Kidney epithelial cell (primary cell): ENCODE data around the gene SIM1. TPM values are rescaled to one million over a fixed set of nuclear protein-coding genes. Genes with fewer than 3 reads are reported as not detected.

Source experiments
- DNase-seq: peaks from one replicate; pipeline ENCODE4 v3.0.0-alpha.2; 2010; ENCODE audit warnings: low read depth
- H3K27me3 ChIP-seq: 2 replicates; pipeline ENCODE4 v1.6.0; 2011; ENCODE audit warnings: low read length; ENCODE audit not compliant: control insufficient read depth, insufficient read depth
- H3K36me3 ChIP-seq: 2 replicates; pipeline ENCODE4 v1.5.1; 2011; ENCODE audit warnings: low read length; ENCODE audit not compliant: control insufficient read depth, insufficient read depth
- H3K4me3 ChIP-seq: 2 replicates; pipeline ENCODE4 v1.5.1; 2011; ENCODE audit warnings: low read depth, mild to moderate bottlenecking, control low read depth, low read length
- CTCF ChIP-seq: IDR thresholded peaks from 2 replicates; pipeline ENCODE4 v1.5.1; 2011; ENCODE audit warnings: mild to moderate bottlenecking, moderate library complexity, low read length, control low read depth, inconsistent platforms; ENCODE audit not compliant: insufficient read depth, poor library complexity, severe bottlenecking
- total RNA-seq: library from RNA; depleted of rRNA; stranded (reverse); fragments of >200 nt; gene quantifications from 2 replicates; pipeline ENCODE4 v1.2.3, GENCODE V29; 2015

SIM1 gene
- total RNA-seq, 1 donor from 2014 or later = 2.0 TPM

- DNase-seq = no peak
Observed at GRCh38 chr6:100343316-100344077, 121.2 kb downstream of the SIM1 start.

GRCh38 chr6:100342830-100343229 lies 121.9 kb downstream of the SIM1 start:
- Histone ChIP-seq H3K27me3 (no peaks in the 10 kb centered on the region), H3K4me3 (no peak overlapping the region), H3K36me3 (no peaks in the 10 kb centered on the region)
- TF ChIP-seq CTCF = no peak
- DNase-seq = no peak

More at GRCh38 chr6:100343316-100344077, 121.2 kb downstream of the SIM1 start:
- Histone ChIP-seq H3K36me3 (no peaks in the 10 kb centered on the region), H3K27me3 (no peaks in the 10 kb centered on the region), H3K4me3 (no peak overlapping the region)
- TF ChIP-seq CTCF = no peak

- H3K36me3 ChIP-seq = no peaks in the 10 kb centered on the region
- H3K4me3 ChIP-seq = no peak overlapping the region
- no peaks in the 10 kb centered on the region for H3K27me3 ChIP-seq
- no peak for DNase-seq
- TF ChIP-seq CTCF = no peak
Observed at GRCh38 chr6:100339574-100340255, 125.0 kb downstream of the SIM1 start.

GRCh38 chr6:100338090-100338489 lies 126.6 kb downstream of the SIM1 start:
- DNase-seq = no peak
- no peak for TF ChIP-seq CTCF
- no peaks in the 10 kb centered on the region for H3K27me3 ChIP-seq

GRCh38 chr6:100336876-100337275 lies 127.8 kb downstream of the SIM1 start:
- H3K36me3 ChIP-seq = no peaks in the 10 kb centered on the region
- TF ChIP-seq CTCF = no peak
- DNase-seq = no peak
- H3K4me3 ChIP-seq = no peak overlapping the region
- H3K27me3 ChIP-seq = no peaks in the 10 kb centered on the region

More at GRCh38 chr6:100338090-100338489, 126.6 kb downstream of the SIM1 start:
- Histone ChIP-seq H3K36me3 (no peaks in the 10 kb centered on the region), H3K4me3 (no peak overlapping the region)
